A172 (cell line): ENCODE measurements around the gene CNTN4. TPM values are rescaled to one million over a fixed set of nuclear protein-coding genes. Genes with fewer than 3 reads are reported as not detected.
"Not testable (repeated sequence)": the region's sequence is repeated elsewhere in the genome, so short reads cannot be mapped to it uniquely, and the experiment has no call there.

Experiments
- DNase-seq: peaks from one replicate; pipeline ENCODE4 v3.0.0-alpha.2; 2015; ENCODE audit warnings: low spot score
- total RNA-seq: library from RNA; depleted of rRNA; stranded (reverse); fragments of >200 nt; shearing (Covaris generic); gene quantifications from 2 replicates; pipeline ENCODE4 v1.2.3, GENCODE V29; 2014

The CNTN4 gene
- total RNA-seq, 1 experiment from 2014 or later, result not detected

GRCh38 chr3:2790266-2790815 lies 691.7 kb downstream of the CNTN4 start:
- DNase-seq, result no peak

- no peak for DNase-seq
Observed at GRCh38 chr3:2792432-2792831, 693.8 kb downstream of the CNTN4 start.

- DNase-seq, result no peak
Observed at GRCh38 chr3:2793987-2794386, 695.3 kb downstream of the CNTN4 start.

- DNase-seq, result no peak
Observed at GRCh38 chr3:2802429-2802828, 703.8 kb downstream of the CNTN4 start.

- no peak for DNase-seq
Observed at GRCh38 chr3:2807514-2807913, 708.8 kb downstream of the CNTN4 start.

- peak; percentile 19 for DNase-seq
Observed at GRCh38 chr3:2810723-2811122, 712.1 kb downstream of the CNTN4 start.

GRCh38 chr3:2819571-2819970 lies 720.9 kb downstream of the CNTN4 start:
- no peak for DNase-seq

GRCh38 chr3:2820982-2821381 lies 722.3 kb downstream of the CNTN4 start:
- not testable (repeated sequence) for DNase-seq

GRCh38 chr3:2822611-2823010 lies 723.9 kb downstream of the CNTN4 start:
- DNase-seq, result no peak

GRCh38 chr3:2823031-2823430 lies 724.4 kb downstream of the CNTN4 start:
- DNase-seq, result peak; percentile 53

- DNase-seq, result no peak
Observed at GRCh38 chr3:2823437-2824211, 725.0 kb downstream of the CNTN4 start.

- DNase-seq, result no peak
Observed at GRCh38 chr3:2826036-2826435, 727.4 kb downstream of the CNTN4 start.

GRCh38 chr3:2826453-2826852 lies 727.8 kb downstream of the CNTN4 start:
- no peak for DNase-seq

- DNase-seq, result no peak
Observed at GRCh38 chr3:2837239-2837638, 738.6 kb downstream of the CNTN4 start.

- no peak for DNase-seq
Observed at GRCh38 chr3:2837910-2838309, 739.2 kb downstream of the CNTN4 start.

GRCh38 chr3:2838546-2839157 lies 740.0 kb downstream of the CNTN4 start:
- DNase-seq, result no peak

GRCh38 chr3:2839876-2840275 lies 741.2 kb downstream of the CNTN4 start:
- DNase-seq, result peak; percentile 22

- DNase-seq, result no peak
Observed at GRCh38 chr3:2847062-2847841, 748.6 kb downstream of the CNTN4 start.

GRCh38 chr3:2849092-2849491 lies 750.4 kb downstream of the CNTN4 start:
- no peak for DNase-seq

- no peak for DNase-seq
Observed at GRCh38 chr3:2850701-2851100, 752.0 kb downstream of the CNTN4 start.

GRCh38 chr3:2851361-2851760 lies 752.7 kb downstream of the CNTN4 start:
- DNase-seq, result no peak

- DNase-seq, result no peak
Observed at GRCh38 chr3:2851835-2852234, 753.2 kb downstream of the CNTN4 start.
